Measurements from ENCODE around the gene CATSPERD.
A peak's percentile ranks its signal among the peaks of the same experiment; 100 is the strongest.

The CATSPERD gene

DNA sequence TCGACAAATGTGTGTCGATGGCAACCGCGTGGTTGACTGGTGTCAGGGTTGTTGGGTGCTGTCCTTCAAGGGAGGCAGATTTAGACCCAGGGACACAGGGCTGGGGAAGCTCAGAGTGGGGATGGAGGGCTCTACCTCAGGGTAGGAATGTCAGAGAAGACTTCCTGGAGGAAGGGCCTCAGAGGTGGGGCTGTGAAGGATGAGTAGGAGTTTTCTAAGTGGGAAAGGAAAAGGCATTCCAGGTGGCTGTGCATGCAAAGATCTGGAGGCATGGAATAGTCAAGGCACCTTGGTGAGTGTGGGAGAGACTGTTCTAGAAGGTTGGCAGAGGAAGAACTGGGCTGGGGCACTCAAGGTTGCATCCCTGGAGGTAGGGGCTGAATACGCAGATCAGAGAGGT lies 86.5 kb downstream of the CATSPERD start:
- no peak for DNase-seq (ENCODE audit: low read depth)

DNA sequence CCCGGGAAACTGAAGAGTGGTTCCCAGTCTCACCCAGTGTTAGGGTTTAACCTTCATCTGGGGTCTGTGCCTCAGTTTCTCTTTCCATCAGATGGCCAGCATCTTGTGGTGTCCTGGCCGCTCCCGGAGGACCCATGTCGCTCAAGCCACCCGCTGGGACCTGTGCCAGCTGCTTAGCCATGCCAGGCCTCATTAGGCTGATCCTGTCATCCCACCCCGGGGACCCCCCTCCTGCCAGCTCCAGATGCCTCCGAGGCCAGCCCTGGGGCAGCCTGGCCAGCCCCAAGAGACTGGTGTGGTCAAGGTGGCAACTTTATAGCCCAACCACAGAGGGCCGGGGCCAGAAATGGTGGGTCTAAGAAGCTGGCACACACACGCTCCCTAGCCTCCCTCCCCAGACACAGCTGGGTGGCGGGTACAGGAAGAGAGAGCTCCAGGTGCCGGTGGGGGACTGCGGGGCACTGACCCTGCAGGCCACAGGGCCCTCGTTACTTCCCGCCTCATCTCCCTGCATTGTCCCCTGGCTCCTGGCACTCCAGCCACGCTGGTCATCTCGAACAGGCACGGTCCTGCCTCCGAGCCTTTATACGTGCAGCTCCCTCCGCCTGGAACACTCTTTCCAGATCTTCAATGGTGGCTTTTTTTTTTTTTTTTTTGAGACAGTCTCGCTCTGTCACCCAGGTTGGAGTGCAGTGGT lies 87.8 kb downstream of the CATSPERD start:
- no peak for DNase-seq (ENCODE audit: low read depth)

DNA sequence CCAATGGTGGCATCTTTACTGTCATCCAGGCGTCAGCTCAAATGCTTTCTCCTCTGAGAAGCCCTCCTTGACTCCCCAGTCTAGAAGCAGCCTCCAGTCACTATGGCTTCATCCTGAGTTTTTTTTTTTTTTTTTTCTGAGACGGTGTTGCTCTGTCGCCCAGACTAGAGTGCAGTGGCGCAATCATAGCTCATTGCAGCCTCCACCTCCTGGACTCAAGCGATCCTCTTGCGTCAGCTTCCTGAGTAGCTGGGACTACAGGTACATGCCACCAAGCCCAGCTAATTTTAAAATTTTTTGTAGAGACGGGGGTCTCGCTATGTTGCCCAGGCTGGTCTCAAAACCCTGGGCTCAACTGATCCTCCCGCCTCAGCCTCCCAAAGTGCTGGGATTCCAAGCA lies 88.6 kb downstream of the CATSPERD start:
- no peak for DNase-seq (ENCODE audit: low read depth)

DNA sequence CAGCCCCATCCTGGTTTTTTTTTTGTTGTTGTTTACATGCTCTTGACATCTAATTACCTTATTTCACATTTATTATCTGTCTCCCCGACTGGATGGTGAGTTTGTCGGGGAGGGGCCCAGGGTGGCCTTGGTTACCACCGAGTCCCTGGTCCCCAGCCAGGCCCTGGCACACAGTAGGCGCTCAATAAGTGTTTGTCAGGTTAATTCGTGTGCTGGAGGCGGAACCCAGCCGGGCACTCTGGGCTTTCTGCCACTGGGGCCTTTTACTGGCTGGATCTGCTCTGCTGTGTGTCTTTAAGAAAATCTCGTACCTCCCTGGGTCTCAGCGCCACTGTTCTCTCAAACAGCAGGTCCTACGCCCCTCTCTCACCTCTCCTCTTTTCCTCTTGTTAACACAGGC lies 89.0 kb downstream of the CATSPERD start:
- DNase-seq (ENCODE audit: low read depth), result no peak

DNA sequence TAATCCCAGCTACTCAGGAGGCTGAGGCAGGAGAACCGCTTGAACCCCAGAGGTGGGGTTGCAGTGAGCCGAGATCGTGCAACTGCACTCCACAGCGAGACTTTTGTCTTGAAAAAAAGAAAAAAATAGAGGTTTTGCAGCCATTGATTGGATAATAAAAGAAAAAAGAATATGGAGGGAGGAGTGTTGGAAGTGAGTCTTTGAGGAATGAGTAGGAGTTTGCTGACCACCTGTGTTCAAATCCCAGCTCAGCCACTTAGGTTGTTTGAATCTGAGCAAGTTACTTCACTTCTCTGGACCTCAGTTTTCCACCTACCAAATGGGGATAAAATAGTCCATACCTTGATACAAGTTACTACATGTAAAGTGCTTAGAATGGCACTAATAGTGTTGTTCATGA lies 90.7 kb downstream of the CATSPERD start:
- no peak for DNase-seq (ENCODE audit: low read depth)

DNA sequence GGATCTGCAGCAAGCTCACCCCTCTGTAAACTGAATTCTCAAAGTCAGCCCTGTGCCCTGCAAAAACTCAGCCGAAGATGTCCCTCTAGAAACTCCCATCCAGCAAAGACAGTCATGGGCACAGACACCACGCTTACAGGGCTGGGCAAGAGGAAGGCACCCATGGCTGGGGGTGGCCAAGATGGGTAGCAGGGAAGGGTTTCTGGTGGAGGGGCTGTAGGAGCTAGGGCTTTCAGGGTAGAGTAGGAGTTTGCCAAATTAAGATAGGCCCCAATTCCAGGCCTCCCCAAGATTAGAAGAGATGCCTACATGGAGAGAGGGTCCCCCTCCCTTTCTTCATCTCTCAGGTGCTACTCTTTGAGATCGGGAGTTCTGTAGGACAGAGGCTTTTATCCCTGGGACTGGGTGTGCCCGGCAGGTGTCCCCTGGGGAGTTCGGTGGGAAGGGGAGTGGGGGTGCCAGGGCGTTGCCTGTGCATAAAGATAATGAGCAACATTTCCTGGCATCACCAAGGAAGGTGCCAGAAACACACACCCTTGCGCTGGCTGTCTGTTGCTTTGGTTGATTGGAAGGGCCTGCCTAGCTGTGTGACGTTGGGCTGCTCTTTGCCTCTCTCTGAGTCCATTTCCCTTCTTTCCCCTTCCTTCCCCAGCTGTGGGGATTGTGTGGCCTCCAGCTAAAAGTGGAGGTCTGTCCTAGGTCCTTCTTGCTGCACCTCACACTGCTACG lies 93.8 kb downstream of the CATSPERD start:
- no peak for DNase-seq (ENCODE audit: low read depth)

DNA sequence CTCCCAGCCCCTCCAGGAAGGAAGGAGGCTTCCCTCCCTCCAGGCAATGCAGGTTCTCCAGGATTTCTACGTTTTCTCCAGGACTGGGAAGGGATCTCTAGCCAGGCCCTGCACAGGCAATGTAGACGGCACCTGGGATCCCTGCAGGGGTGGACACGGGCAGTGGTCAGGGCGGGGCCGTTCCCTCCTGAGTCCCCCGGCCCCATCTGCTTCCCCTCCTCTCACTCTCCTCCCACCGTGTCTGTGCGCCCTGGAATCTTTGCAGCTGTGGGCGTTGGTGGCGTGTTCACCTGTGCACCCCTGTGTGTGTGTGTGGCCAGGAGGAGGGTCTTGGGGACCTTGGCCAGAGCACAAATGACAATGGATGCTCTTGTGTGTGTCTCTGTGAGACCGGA lies 94.4 kb downstream of the CATSPERD start:
- DNase-seq (ENCODE audit: low read depth), result no peak

DNA sequence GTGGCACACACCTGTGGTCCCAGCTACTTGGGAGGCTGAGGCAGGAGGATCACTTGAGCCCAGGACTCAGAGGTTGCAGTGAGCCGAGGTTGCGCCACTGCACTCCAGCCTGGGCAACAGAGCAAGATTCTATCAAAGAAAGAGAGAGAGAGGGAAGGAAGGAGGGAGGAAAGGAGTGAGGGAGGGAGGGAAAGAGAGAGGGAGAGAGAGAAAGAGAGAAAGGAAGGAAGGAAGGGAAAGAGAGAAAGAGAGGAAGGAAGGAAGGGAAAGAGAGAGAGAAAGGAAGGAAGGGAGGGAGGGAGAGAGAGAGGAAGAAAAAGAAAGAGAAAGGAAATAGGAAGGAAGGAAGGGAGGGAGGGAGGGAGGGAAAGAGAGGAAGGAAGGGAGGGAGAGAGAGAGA lies 96.8 kb downstream of the CATSPERD start:
- no peak for DNase-seq (ENCODE audit: low read depth)

DNA sequence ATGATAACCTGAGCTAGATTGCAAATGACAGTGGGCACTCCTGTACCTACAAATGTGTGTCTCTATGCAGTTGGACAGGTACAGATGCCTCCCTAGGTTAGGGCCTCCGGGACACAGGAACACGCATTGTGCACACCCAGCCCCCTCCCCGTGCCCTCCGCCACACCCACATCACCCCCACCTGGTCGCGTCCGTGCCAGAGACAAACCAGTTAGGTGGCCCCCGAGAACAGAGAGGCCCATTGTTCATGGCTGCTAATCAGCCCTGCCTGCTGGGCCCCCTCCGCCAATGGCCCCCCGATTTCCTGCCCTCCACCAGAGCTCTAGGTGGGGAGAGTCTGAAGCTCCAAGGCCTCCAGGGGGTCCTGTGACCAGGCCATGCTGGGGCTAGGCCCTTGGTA lies 98.2 kb downstream of the CATSPERD start:
- no peak for DNase-seq (ENCODE audit: low read depth)

DNA sequence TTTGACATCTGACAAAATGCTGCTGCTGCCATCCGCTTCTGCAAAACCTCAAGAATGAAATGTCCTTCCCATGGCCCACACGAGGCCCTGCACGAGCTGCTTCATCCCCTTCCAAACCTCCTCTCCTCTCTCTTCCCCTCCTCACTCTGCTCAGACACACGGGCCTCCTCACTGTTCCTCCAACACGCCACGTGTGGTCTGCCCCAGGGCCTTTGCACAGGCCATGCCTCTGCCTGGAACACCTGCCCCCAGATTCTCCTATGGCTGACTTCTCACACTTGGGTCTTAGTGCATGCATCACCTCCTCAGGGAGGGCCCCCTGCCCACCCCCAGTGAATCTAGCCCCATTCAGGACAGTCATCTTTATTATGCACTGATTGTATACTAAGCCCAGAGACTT lies 100.3 kb downstream of the CATSPERD start:
- DNase-seq (ENCODE audit: low read depth), result no peak

DNA sequence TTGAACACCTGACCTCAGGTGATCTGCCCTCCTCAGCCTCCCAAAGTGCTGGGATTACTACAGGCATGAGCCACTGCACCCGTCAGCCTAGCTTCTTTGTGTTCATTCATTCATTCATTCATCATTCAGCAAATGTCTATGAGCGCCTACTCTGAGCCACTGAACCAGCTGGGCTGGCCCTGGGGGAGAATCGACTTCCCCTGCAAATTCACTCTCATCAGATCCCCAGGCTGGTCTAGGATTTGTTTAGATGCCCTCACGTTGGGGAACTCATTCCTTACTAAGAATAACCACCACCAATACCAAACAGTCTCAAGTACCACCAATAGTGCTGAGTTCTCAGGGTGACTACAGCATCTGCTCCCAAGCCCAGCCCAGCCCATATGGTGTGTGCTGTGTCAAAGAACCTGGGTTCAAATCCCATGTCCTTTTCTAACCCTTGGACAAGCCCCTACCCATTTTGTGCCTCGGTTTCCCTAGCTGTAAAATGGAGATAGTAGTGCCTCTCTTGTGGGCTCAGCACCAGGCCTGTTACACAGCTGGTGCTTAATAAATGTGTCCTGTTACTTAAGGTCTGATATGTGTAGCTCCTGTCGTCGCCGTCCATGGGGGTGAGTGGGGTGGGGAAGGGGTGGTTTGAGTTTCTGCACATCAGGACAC lies 101.2 kb downstream of the CATSPERD start:
- DNase-seq (ENCODE audit: low read depth), result no peak

DNA sequence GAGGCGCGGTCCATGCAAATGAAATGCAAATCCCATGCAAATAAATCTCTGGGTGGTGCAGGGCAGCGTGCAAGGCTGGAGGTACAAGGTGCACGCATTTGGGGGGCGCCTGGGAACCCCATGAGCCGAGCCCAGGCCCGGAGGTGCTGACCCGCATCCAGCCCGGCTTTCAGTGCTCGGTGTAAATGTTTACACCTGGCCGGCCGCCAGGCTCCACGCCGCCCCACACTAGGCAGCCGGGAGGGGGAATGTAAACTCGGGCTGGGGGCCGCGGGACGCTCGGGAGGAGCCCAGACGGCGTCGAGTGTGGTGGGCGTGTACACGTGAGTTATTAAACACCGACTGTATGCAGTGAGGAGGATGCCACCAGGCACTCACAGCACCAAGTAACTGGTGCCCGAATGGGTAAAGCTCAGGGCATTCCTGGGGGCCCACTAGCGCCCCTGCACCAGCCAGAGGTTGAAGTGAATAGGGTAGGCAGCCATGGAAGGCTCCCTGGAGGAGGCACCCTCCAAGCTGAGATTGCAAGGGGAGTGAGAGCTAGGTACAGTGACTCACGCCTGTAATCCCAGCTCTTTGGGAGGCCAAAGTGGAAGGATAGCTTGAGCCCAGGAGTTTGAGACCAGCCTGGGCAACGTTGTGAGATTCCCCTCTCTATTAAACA lies 101.9 kb downstream of the CATSPERD start:
- no peak for DNase-seq (ENCODE audit: low read depth)

DNA sequence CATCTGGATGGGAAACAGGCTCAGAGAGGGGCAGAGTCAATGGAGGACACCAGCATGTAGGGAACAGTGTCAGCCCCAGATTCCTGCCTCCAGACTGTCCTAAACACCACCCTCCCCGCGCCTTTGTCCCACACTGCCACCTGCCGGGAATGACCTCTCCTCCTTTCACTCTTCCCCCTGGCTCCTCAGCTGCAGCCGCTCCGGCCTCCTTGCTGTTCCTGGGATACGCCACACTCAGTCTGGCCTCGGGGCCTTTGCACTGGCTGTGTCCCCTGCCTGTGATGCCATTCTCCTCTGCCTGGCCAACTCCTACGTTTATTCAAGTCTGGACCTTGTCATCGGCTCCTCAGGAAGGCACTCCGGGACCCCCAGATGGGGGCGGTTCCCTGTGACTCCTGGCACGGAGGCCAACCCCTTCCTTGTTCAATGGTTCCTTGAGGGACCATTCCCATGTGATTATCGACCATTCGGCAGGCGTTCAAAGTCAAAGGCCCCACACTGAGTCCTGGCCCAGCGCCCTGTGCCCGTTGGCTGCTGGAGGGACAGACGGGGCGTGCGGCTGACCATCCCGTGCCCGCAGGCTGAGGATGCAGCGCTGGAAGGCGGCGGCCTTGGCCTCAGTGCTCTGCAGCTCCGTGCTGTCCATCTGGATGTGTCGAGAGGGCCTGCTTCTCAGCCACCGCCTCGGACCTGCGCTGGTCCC lies 103.3 kb downstream of the CATSPERD start:
- DNase-seq (ENCODE audit: low read depth), result no peak

DNA sequence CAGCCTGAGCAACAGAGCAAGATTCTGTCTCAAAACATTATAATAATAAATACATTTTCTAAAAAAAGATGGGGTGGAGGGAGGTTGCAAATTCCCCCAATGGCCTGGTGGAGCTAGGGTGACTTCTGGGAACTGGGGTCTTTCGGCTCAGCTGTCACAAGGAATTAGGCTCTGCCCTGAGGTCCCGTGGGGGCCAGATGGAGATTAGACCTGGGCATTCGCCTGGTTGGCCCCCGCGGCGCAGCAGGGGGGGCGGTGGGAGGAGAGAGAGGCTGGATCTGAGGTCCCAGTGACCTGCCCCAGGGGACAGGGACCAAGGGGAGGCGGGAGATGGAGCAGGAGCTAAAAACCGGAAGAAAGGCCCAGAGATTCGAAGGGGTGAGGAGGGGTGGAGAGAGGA lies 104.3 kb downstream of the CATSPERD start:
- DNase-seq (ENCODE audit: low read depth), result no peak

DNA sequence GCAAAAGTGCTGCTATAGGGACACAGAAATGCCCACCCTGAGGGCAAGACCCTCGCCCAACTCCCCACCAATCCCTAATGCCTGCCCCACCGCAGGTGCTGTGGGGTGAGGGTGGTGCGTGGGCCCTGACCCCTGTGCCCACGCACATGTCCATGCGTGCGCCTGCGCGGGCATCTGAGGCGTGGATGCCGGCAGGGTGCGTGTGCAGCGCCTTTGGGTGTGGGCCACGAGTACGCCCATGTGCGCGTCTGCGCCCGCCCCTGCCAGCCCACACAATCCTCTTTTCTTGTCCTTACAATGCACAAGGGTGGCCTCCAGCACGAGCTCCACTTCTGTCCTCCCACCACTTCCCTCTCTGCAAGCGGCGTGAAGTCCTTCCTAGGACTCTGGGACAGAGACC lies 104.7 kb downstream of the CATSPERD start:
- DNase-seq (ENCODE audit: low read depth), result no peak

DNA sequence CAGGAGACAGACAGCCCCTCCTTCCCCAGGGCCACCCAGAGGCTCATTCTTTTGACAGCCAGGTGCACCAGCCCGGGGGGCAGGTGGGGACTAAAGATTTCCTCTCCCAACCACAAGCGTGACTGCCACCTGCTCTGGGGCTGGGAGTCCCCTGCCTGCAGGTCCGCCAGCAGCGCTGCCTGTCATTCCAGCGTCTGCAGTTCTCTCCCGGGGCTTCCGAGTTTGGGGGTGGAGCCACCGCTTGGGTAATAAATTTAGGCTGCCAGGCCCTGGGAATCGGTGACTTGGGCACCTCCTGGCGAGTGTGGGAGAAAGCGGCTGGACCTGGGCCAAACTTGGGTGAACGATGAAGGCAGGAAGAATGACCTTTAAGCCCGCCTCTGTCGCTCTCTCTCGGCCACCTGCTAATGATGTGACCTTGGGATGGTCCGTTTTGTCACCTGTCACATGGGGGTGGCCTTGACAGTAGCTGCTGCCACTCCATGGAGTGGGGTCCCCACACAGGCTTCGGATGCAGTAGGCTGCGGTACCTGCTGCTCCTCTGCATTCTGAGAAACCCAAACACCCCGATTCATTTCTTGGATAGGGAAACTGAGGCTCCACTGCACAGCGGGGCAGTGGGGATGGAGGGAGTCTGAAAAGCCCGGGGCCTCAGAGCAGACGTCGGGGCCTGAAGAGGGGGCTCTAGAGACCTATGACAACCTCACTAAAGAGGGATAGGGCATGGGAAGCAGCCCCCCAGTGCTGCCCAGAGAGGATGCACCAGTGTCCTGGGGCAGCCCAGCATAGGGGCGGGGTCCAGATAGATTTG lies 106.3 kb downstream of the CATSPERD start:
- no peak for DNase-seq (ENCODE audit: low read depth)

DNA sequence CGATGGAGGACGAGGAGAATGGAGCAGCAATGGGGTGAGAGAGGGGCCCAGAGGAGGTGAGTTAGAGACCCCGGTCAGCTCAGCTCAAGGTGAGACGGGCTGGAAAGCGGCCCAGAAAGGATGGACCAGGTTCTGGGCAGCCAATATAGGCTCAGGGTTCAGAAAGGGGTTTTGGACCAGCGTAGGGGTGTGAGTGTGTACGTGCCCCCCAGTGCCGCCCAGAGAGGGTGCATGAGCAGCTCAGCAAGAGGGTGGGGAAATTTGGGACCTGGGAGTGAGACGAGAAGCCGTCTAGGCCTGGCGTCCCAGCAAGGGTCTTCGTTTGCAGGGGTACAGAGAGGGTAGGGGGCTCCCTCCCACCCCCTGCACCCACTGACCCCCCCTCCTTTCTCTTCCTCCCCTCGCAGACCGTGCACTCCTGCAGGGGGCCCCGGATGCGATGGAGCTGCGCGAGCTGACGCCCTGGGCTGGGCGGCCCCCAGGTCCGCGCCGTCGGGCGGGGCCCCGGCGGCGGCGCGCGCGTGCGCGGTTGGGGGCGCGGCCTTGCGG lies 107.0 kb downstream of the CATSPERD start:
- no peak for DNase-seq (ENCODE audit: low read depth)

DNA sequence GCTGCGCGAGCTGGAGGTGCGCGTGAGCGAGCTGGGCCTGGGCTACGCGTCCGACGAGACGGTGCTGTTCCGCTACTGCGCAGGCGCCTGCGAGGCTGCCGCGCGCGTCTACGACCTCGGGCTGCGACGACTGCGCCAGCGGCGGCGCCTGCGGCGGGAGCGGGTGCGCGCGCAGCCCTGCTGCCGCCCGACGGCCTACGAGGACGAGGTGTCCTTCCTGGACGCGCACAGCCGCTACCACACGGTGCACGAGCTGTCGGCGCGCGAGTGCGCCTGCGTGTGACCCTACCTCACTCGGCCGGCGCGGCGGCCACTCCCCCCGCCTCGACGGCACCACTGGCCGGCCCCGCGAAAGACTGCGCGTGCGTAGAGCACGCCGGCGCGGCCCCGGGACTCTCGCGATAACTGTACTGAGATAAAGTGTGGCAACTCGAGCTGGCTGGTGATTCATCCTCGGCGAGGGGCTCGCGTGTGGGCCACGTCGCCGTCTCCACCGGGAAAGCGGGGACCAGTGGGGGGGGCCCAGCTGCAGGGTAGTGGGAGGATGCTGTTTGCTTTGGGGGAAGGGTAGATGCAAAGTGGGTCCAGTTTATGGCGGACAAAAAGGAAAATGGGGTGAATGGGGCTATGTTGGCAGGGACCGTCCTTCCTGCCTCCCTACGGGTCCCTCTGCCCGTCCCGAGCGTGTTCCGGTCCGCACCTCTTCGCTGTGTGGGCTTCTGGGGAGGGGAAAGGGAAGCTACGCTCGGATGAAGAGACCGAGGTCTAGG lies 107.6 kb downstream of the CATSPERD start:
- DNase-seq (ENCODE audit: low read depth), result peak; percentile 96

All from stimulated activated CD8-positive, alpha-beta memory T cell treated with anti-CD3 and anti-CD28 coated beads, Interleukin-4, amount 100 ng/mL, for 24 hours (primary cell).